GM23248 (cell line): ENCODE measurements around the gene OLFML2B.

Experiments
- EZH2 ChIP-seq: fragments of 200-600 bp; sonication (generic); IDR thresholded peaks from 2 replicates; pipeline ENCODE4 v1.6.1; 2018; ENCODE audit warnings: antibody characterized with exemption, mild to moderate bottlenecking; ENCODE audit not compliant: insufficient read depth, poor library complexity, severe bottlenecking
- EZH2phosphoT487 ChIP-seq: fragments of 200-600 bp; sonication (generic); IDR thresholded peaks from 2 replicates; pipeline ENCODE4 v1.6.1; 2018; ENCODE audit warnings: antibody characterized with exemption, moderate library complexity, mild to moderate bottlenecking, low read depth; ENCODE audit not compliant: insufficient read depth

GRCh38 chr1:161945306-161946060 is 78.2 kb downstream of the OLFML2B start:
- TF ChIP-seq EZH2: no peak
- TF ChIP-seq EZH2phosphoT487: no peak
